ENCODE results near the gene ADRA1B.
A peak's percentile ranks its signal among the peaks of the same experiment; 100 is the strongest.
"Not testable (repeated sequence)": the region's sequence is repeated elsewhere in the genome, so short reads cannot be mapped to it uniquely, and the experiment has no call there.

Gene ADRA1B

GRCh38 chr5:159956074-159956473, 39.8 kb downstream of the ADRA1B start:
- CTCF ChIA-PET: interaction anchor here (0.8 to 1.0 kb wide), 2 partner anchors 9 to 39 kb away, joined by 3 to 4 read pairs; no protein-coding TSS in a partner anchor

GRCh38 chr5:159961176-159962160, 45.2 kb downstream of the ADRA1B start:
- no peak for TF ChIP-seq CTCF (IDR thresholded peaks at IDR 0.05; ENCODE audit: control extremely low read depth, extremely low read depth, low read depth, missing control alignments)
- POLR2A ChIA-PET: no interaction called here
- no peak for DNase-seq (ENCODE audit: extremely low spot score)
- CTCF ChIA-PET: no interaction called here

More at GRCh38 chr5:159956074-159956473, 39.8 kb downstream of the ADRA1B start:
- TF ChIP-seq CTCF (IDR thresholded peaks at IDR 0.05; ENCODE audit: control extremely low read depth, extremely low read depth, low read depth, missing control alignments): no peak
- no peak for DNase-seq (ENCODE audit: extremely low spot score)
- POLR2A ChIA-PET: no interaction called here

GRCh38 chr5:159962214-159962613, 45.9 kb downstream of the ADRA1B start:
- no peak for TF ChIP-seq CTCF (IDR thresholded peaks at IDR 0.05; ENCODE audit: control extremely low read depth, extremely low read depth, low read depth, missing control alignments)
- DNase-seq (ENCODE audit: extremely low spot score): no peak
- ChIA-PET CTCF (interaction anchor here (1.3 kb wide), 1 partner anchor 11 kb away, joined by 4 read pairs; no protein-coding TSS in a partner anchor), POLR2A (no interaction called here)

- TF ChIP-seq CTCF (IDR thresholded peaks at IDR 0.05; ENCODE audit: control extremely low read depth, extremely low read depth, low read depth, missing control alignments): no peak
- ChIA-PET POLR2A (no interaction called here), CTCF (interaction anchor here (0.7 to 1.9 kb wide), 7 partner anchors 8 to 807 kb away, joined by 3 to 11 read pairs (median 4); no protein-coding TSS in a partner anchor)
- DNase-seq (ENCODE audit: extremely low spot score): no peak
Observed at GRCh38 chr5:159963935-159964334, 47.7 kb downstream of the ADRA1B start.

- ChIA-PET CTCF (interaction anchor here (0.8 to 1.9 kb wide), 12 partner anchors 9 to 808 kb away, joined by 3 to 11 read pairs (median 3); no protein-coding TSS in a partner anchor), POLR2A (no interaction called here)
- TF ChIP-seq CTCF (IDR thresholded peaks at IDR 0.05; ENCODE audit: control extremely low read depth, extremely low read depth, low read depth, missing control alignments): peak; percentile 63
- peak; percentile 46 for DNase-seq (ENCODE audit: extremely low spot score)
Observed at GRCh38 chr5:159965031-159965837, 49.0 kb downstream of the ADRA1B start.

- DNase-seq (ENCODE audit: extremely low spot score); POLR2A ChIA-PET: not testable (repeated sequence)
- CTCF ChIA-PET: interaction anchor here (1.0 to 1.9 kb wide), 4 partner anchors 12 to 809 kb away, joined by 3 to 11 read pairs (median 4); no protein-coding TSS in a partner anchor
Observed at GRCh38 chr5:159965838-159966128, 49.5 kb downstream of the ADRA1B start.

All from GM10248 (cell line).